HG03439 (cell line): ENCODE measurements around the gene CHRM4.

Experiments
- ATAC-seq: cut with Tn5 transposase; IDR thresholded peaks from one replicate; pipeline ENCODE4 v1.9.1; 2021; ENCODE audit warnings: mild to moderate bottlenecking, moderate library complexity; ENCODE audit not compliant: unreplicated experiment

Gene CHRM4

DNA sequence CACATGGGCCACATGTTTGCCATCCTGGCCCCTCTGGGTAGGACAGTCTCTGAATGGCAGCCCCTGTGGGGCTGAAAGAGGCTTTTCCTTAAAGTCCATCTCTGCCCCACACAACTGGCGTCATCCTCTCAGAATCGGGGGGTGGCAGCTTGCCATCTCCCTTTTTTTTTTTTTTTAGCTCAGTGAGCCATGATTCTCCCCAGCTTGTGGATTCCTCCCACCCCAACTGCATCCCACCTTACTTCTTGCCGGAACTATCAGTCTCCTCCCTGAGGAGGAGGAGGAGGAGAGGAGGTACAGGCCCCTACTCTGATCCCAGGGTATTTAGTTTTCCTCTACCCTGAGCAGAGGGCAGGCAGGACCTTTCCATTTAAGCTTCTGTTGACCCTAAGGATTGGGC is 40.9 kb downstream of the CHRM4 start:
- no peak for ATAC-seq

DNA sequence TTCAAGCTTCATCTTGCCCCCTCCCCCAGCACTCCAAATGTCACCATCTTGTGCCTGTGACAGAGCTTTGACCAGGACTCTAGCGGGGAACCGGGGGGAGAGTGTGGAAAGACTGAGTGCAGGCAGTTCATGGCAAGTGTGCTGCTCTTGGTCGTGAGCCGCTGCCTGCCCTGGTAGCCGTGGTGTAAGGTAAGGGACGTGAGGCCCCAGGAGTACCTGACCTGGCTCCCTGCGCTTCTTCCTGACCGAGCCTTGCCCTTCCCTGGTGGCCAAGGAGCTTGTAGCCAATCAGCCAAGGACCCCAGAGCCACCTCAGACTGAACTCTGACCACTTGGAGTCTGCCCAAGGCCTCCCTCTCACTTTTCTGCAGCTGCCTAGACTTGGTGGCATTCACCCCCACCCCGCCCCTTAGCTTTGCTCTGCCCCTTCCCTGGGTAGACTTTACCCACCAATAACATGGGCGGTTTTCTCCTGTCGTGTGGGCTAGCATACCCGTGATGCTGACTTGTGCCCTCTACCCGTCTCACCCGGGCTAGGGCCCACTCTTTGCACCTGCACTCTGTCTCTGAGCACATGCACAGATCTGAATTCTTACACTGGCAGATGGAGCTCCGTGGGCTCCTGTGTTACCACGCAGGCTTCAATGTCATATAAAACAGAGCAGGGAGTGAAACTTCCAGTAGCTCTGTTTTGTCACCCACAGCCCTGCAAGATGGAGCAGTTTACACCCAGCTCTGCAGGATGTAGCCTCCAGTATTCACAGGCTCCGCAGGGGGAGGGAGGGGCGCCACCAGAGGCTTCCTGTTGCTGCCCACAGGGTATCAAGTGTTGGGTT is 42.8 kb downstream of the CHRM4 start:
- no peak for ATAC-seq

DNA sequence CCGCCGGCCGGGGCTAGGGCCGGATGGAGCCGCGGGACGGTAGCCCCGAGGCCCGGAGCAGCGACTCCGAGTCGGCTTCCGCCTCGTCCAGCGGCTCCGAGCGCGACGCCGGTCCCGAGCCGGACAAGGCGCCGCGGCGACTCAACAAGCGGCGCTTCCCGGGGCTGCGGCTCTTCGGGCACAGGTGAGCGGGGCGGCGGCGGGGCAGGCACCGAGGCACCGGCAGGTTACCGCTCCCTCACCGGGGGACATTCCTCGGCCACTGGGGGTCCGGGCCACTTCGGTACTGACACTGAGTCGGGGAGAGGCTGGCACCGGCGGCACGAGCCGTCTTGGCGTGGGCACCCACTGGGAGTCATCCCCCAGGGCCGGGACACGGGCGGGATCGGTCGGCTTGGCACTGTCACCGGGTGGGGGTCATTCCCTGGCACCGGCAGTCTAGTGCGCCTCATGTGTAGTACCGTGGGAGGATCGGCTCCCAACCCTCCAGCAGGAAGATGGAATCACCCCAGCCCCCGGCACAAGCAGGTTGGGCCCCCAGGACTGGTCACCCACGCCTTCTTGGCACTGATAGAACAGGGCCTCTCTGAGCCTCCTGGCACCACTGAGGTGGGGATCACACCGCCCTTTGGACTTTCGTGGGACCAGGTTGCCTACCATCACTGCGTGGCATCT is 43.8 kb downstream of the CHRM4 start:
- ATAC-seq = peak; percentile 15

DNA sequence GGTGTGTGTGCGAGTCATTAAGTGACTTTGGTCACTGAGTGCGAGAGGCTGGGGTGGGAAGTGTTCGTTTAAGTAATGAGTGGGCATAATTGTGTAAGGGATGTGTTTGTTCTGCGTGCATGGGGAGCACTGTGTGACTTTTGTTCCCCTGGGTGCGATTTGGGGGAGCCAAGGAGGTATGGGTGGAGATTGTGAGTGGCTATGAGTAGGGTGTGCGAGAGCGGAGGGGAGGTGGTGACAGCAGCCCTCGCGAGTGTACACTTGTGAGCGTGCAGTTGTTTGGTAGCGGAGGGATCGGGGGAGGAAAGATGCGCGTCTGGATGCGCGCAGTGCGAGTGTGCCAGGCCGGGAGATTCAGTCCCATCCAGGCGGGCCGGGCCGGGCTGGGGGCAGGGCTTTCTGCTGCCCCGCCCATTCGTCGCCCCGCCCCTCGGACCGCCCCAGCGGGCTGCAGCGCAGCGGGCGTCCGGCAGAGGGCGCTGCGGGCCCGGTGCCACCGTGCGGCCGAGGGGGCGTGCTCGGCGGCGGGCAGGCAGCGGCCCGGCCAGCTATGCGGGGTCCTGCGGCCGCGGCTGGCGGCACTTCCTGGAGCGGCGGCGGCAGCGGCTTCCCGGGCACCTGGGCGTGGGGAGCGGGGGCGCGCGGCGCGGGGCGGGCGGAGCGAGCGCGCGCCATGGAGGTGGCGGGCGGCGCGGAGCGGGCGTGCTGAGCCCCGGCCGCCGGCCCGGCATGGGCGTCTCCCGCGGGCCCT is 44.5 kb downstream of the CHRM4 start, which contains the start of gene DGKZ:
DGKZ (plus strand) TSS at position 578 of the 751 bp plus-strand sequence. CDS start 197 bp downstream, outside the sequence.
- ATAC-seq = peak; percentile 71

DNA sequence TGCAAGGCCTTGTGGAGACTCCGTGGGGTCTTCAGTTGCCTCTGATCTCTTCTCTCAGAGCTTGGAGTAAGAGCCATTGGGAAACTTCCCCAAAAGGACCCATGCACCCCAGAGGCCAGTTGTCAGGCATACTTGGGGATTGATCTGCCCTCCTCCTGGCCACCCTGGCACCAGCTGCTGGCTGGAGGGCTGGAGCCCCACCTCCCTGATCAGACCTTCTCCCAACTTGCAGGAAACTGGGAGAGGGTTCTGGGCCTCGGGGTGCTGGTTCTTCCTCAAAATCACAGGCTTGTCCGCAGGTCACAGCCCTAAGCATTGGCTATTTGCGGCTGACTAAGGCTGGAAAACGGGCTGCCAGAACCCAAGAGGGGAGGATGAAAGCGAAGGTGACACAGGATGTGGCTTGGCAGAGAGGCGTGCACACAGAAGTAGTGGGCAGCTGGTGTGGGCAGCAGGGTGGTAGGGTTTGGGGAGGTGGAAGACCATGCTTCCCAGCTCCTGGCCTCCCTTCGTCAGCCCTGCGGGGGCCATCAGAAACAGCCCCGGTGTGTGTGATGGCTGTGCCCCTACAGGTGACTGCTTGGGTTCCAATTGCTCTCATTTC is 45.6 kb downstream of the CHRM4 start:
- ATAC-seq = no peak

DNA sequence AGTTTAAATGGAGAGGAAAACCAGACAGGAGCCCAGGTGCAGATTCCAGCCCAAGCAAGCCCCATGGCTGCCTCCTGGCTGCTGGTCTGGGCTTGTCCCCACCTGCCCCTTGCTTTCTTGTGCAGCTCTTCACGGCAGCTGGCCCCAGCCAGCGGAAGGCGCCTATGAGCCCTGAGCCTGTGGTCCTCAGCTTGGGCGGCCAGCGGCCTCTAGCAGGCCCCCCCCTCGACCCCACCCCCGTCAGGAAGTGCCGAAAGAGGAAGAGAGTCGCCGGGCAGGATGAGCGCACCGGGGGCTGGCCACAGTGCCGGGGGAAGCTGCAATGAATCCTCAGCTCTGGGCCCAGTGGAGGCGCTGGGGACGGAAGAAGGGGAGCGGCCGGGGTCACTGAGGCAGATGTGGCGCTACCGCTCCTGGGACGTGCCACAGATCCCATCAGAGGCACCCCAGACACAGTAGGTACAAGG is 46.4 kb downstream of the CHRM4 start:
- no peak for ATAC-seq

DNA sequence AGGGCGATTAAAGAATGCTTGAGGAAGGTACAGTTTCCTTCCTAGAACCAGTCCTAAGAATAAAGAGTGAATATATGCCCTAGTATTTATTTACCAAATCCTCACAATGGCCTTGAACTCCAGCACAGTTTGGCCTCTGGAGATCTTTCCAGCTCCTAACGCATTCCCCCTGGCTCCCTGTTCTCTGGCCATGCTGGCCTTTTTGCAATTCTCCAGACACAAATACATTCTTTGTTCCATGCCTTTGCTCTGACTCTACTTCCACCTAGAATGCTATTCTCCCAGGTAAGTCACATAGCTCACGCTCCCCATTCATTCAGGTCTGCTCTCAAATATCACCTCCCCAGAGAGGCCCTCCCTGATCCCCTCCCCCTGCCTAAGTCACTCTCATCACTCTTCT is 48.1 kb downstream of the CHRM4 start:
- ATAC-seq = no peak

DNA sequence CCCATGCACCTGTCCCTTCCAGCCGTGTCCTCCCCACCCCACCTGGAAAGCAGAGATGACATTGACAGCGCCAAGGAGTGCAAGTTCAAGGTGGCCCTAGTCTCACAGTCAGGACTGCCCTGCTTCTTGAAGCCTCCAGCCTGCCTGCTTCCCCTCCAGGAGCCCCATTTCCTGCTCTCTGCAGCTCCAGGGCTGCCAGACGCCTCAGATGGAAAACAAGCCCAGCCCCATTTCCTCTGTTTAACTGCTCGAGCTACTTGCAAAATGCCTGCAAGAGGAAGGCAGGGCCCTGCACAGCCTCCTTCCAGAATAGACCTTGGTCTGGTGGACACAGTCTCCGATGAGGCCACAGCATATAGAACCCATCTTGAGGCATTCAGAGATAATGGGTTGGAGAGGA is 49.3 kb downstream of the CHRM4 start:
- ATAC-seq = no peak

DNA sequence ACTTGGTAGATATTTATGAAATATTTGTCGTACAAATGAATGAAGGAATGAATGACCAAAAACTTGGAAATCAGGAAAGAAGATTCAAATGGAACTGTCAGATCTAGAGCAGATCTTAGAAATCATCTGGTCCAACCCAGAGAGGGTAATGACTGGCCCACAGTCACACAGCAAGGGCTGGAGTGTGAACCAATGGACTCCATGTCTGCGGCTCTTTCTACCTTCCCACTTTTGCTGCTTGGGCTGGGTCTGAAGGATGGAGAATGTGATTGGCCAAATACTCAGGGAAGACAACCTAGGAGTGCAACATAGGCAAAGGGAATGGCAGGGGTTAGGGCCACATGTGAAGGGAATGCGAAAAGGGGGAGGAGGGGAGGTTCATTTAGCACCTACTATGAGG is 50.1 kb downstream of the CHRM4 start:
- no peak for ATAC-seq

DNA sequence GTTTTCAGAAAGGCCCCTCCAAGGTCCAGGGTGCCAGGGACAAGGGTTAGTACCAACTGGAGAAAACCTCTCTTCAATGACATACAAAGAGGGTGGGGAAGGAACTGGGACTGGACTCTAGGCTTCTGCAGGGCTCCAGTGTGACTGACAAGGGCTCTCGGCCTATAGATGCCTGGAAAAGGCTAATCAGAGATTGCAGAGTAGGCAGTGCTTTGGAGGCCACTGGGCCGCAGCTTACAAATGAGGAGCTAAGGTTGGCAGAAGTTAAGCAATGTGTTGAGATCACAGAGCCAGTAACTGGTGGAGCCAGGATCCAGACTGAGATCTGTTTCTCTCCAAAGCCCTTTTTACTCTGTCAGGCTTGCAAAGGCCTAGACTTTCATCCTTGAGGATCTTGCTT is 51.8 kb downstream of the CHRM4 start:
- no peak for ATAC-seq

DNA sequence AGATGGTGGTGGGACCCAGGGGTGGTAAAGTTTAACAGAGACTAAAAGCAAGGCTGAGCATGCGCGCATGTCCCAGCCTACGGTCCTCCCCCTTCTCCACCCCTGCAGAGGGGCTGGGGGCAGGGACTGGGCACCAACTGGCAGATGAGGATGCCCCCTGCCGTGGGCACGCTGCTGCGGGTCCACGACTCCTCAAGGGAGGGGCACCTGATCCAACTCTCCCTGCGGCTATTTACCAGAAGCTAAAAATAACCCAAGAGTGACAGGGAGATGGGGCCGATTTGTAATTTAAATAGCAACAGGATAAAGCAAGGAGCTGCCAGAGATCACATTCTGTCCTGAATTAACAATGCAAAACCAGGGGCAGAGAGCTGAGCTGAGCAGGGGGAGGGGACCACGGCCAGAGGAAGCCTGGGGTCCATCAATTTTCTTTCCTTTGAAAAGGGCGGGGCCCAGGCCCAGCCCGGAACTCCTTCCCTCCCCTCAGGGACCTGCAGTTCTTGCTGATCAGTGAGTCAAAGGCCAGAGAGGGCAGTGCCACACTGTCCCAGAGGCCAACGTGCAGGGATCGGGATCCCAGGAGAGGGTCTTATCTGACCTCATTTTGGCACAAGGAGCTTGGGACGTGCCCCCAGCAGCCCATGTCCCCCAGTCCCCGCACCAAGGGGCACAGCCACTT is 52.4 kb downstream of the CHRM4 start:
- no peak for ATAC-seq

DNA sequence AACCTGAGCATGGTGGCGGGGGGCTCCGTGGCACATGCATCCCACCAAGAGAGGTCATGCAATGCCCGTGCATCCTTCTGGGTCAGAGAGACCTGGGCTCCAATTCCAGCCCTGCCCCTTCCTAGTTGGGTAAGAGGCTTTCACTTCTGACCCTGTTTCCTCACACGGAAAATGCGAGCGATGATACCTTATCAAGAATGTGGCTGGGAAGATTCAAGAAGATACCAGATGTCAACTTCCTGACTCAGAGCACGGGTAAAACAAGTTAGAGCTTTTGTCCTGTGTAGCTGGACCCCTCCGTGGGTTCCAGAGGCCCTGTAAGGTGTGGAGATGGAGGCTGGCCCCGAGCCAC is 53.0 kb downstream of the CHRM4 start:
- ATAC-seq = no peak

DNA sequence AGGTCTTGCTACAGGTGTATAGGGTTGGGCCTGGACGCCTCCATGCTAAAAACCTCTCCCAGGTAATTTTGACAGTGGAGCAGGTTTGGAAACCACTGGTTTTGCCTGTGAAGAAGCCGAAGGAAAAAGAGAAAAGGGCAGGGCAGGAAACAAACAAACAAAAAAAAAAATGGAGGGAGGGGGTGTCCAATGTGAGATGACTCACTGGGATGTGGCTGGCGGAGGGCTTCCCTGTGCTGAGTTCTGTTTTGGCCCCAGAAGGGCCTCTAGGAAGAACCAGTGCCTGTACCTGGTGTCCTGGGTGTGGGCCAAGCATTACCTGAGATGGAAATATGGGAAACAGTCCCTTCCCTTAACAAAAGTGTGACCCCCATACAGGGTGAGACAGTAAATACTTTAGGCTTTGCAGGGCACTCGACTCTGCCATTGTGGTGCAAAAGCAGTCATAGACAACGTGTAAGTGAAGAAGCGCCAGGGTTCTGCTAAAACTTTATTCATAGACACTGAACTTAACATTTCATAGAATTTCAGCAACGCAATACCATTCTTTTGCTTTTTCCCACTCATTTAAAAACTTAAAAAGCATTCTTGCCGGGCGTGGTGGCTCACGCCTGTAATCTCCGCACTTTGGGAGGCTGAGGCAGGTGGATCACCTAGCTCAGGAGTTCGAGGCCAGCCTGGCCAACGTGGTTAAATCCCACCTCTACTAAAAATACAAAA is 53.8 kb downstream of the CHRM4 start:
- no peak for ATAC-seq

DNA sequence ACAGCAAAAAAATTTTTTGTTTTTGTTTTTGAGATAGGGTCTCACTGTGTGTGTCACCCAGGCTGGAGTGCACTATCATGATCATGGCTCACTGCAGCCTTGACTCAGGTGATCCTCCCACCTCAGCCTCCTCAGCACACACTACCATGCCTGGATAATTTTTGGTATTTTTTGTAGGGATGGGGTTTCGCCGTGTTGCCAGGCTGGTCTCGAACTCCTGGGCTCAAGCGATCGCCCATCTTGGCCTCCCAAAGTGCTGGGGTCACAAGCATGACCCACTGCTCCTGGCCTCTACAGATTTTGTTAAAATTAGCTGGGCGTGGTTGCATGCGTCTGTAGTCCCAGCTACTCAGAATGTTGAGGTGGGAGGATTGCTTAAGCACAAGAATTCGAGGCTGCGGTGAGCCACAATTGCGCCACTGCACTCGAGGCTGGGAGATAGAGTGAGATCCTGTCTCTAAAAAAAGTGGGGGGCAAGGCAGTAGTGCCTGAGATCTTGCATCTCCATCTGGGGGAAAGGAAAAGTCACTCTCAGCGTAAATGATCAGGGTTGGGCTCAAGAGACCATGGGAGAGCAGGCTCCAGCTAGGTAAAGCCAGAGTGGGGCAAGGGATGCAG is 54.9 kb downstream of the CHRM4 start:
- no peak for ATAC-seq

DNA sequence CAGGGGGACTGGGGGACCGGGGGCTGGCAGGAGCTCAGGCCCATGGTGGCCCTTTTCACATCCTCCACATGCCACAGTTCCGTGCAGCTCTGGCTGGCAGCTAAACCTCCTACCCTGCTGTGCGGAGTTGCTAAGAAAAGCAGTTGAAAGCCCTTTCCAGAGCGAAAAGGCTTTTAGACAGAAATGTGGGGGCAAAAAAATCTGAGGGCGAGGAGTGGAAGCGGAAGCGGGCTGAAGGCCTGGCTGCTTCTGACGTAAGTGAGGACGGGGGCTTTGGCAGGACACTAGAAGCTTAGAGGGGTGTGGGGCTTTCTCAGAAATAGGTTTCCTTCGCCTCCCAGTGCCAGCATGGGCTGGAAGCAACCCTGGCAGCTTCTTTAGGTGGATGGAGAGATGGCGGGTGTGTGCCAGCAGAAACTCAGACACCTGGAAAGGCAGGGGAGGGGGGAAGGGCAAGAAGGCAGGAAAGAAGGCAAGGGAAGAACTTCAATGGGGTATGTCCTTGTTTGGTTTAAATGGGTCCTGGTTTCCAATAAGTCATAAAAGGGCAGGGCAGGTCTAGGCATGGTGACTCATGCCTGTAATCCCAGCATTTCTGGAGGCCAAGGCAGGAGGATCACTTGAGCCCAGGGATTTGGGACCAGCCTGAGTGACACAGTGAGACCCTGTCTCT is 55.5 kb downstream of the CHRM4 start:
- no peak for ATAC-seq

DNA sequence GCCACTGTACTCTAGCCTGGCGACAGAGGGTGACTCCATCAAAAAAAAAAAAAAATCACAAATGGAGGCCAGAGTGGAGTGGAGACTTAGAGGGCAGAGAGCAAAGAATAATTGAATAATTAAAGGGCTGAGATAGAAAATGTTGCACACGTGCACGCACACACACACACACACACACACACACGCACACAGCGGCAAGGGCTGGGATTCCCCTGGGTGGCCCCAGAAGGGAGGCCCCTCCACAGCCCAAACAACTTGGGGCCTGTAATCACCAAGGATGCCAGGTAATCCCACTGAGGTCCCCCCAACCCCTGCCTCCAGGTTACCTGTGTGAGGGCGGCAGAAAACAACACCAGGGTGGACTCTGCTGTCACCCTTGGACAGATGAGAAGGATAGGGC is 56.3 kb downstream of the CHRM4 start:
- ATAC-seq = no peak

DNA sequence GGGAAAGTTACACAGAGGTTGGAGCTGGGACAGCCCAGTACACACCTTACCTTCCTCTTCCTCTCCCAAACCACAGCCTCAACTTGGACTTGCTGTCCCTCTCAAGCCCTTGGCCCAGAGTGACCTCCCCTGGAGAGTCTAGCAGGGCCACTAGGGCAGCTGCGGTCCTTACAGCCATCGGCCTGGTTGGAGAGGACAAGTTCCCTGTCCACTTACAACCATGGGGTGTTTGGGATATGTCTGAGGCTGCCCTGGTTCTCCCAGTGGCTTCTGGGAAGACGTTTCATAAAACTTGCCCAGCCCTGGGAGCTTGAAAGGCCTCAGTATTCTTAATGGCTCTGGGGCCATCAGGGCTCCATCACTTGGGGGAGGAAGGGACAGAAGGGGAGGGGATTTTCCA is 57.4 kb downstream of the CHRM4 start:
- ATAC-seq = no peak
